HepG2 (cell line): ENCODE measurements around the gene SPAAR. TPM values are rescaled to one million over a fixed set of nuclear protein-coding genes. Genes with fewer than 3 reads are reported as not detected.

Experiments
- ETV6 ChIP-seq: sonication (generic); formaldehyde crosslinking; conservative IDR thresholded peaks from 2 replicates; pipeline ENCODE4 v1.4.0; 2020; ENCODE audit warnings: missing genetic modification reagents
- IKZF1 ChIP-seq: fragments of 450-650 bp; IDR thresholded peaks from 2 replicates; pipeline ENCODE4 v1.7.1; 2016
- JDP2 ChIP-seq: sonication (generic); formaldehyde crosslinking; IDR thresholded peaks from 2 replicates; pipeline ENCODE4 v1.8.1; 2022; ENCODE audit warnings: missing genetic modification reagents, borderline replicate concordance
- PAF1 ChIP-seq: IDR thresholded peaks from 2 replicates; pipeline ENCODE4 v1.6.1; 2016; ENCODE audit warnings: missing genetic modification reagents, missing compliant biosample characterization
- PRMT3 ChIP-seq: sonication (generic); formaldehyde crosslinking; IDR thresholded peaks from 2 replicates; pipeline ENCODE4 v1.8.1; 2022; ENCODE audit warnings: low read depth, mild to moderate bottlenecking, moderate library complexity, missing genetic modification reagents, borderline replicate concordance
- SIX4 ChIP-seq: sonication (generic); formaldehyde crosslinking; IDR thresholded peaks from 2 replicates; pipeline ENCODE4 v1.4.0; 2020; ENCODE audit warnings: missing genetic modification reagents
- SRY ChIP-seq: sonication (generic); formaldehyde crosslinking; IDR thresholded peaks from 2 replicates; pipeline ENCODE4 v1.8.0; 2022; ENCODE audit warnings: mild to moderate bottlenecking, missing genetic modification reagents
- TAF1 ChIP-seq: sonication (generic); formaldehyde crosslinking; IDR thresholded peaks from 2 replicates; pipeline ENCODE4 v1.4.0; 2020; ENCODE audit warnings: missing genetic modification reagents
- TBX3 ChIP-seq: fragments of 450-650 bp; IDR thresholded peaks from 2 replicates; pipeline ENCODE4 v1.6.1; 2017; ENCODE audit warnings: antibody characterized with exemption, mild to moderate bottlenecking, inconsistent platforms, borderline replicate concordance
- TCF12 ChIP-seq, 2 experiments: fragments of 450-650 bp in 1 of 2; sonication (generic) in 1 of 2; formaldehyde crosslinking in 1 of 2; IDR thresholded peaks; 2 replicates each; pipeline versions ENCODE4 v1.6.1 to v1.8.0; 2017 to 2022; ENCODE audit warnings: antibody characterized with exemption in 1 of 2, mild to moderate bottlenecking in 1 of 2, missing genetic modification reagents in 1 of 2, moderate library complexity in 1 of 2
- ZFY ChIP-seq: sonication (generic); formaldehyde crosslinking; IDR thresholded peaks from 2 replicates; pipeline ENCODE4 v1.4.0; 2020; ENCODE audit warnings: missing genetic modification reagents
- ZMYM2 ChIP-seq: sonication (generic); formaldehyde crosslinking; IDR thresholded peaks from 2 replicates; pipeline ENCODE4 v1.8.0; 2022; ENCODE audit warnings: mild to moderate bottlenecking, missing genetic modification reagents
- ZNF143 ChIP-seq: sonication (generic); formaldehyde crosslinking; IDR thresholded peaks from 2 replicates; pipeline ENCODE4 v1.4.0; 2020; ENCODE audit warnings: missing genetic modification reagents
- ZNF256 ChIP-seq: sonication (generic); formaldehyde crosslinking; conservative IDR thresholded peaks from 2 replicates; pipeline ENCODE4 v1.4.0; 2020; ENCODE audit warnings: missing genetic modification reagents
- ZNF333 ChIP-seq: sonication (generic); formaldehyde crosslinking; IDR thresholded peaks from 2 replicates; pipeline ENCODE4 v1.4.0; 2020; ENCODE audit warnings: mild to moderate bottlenecking, missing genetic modification reagents, borderline replicate concordance
- ZNF335 ChIP-seq: sonication (generic); formaldehyde crosslinking; IDR thresholded peaks from 2 replicates; pipeline ENCODE4 v1.4.0; 2020; ENCODE audit warnings: missing genetic modification reagents
- ZNF563 ChIP-seq: sonication (generic); formaldehyde crosslinking; IDR thresholded peaks from 2 replicates; pipeline ENCODE4 v1.8.0; 2022; ENCODE audit warnings: mild to moderate bottlenecking, moderate library complexity, missing genetic modification reagents
- ZNF724P ChIP-seq: sonication (generic); formaldehyde crosslinking; IDR thresholded peaks from 2 replicates; pipeline ENCODE4 v1.8.0; 2022; ENCODE audit warnings: missing genetic modification reagents, borderline replicate concordance
- ZNF790 ChIP-seq: sonication (generic); formaldehyde crosslinking; IDR thresholded peaks from 2 replicates; pipeline ENCODE4 v1.8.0; 2022; ENCODE audit warnings: missing genetic modification reagents, mild to moderate bottlenecking, borderline replicate concordance
- polyA plus RNA-seq, 8 experiments: library from polyadenylated mRNA; depleted of rRNA in 3 of 8; stranded (reverse) in 7 of 8; unstranded in 1 of 8; fragments of >200 nt; fragmentation: Illumina TruSeq in 4 of 8; extraction: Trizol in 4 of 8; gene quantifications; 2 replicates each; pipeline versions ENCODE4 v1.2.1 to v1.2.3, GENCODE V29; 2011 to 2016; ENCODE audit warnings: low read depth in 4 of 8, missing spikeins in 1 of 8, mixed read lengths in 1 of 8; ENCODE audit not compliant: insufficient read depth in 1 of 8
- total RNA-seq, 5 experiments: library from RNA; depleted of rRNA; stranded (reverse); fragments of >200 nt; fragmentation: Illumina TruSeq; extraction: Trizol; gene quantifications; 2 replicates each; pipeline ENCODE4 v1.2.3, GENCODE V29; 2016; ENCODE audit warnings: low read depth in 1 of 5
- TF ChIP-seq, protein P1 (sequence below): fragments of 450-650 bp; IDR thresholded peaks from 2 replicates; pipeline ENCODE4 v1.6.1; 2016
- TF ChIP-seq, protein P2 (sequence below): sonication (generic); formaldehyde crosslinking; IDR thresholded peaks from 2 replicates; pipeline ENCODE4 v1.8.0; 2022; ENCODE audit warnings: missing genetic modification reagents, mild to moderate bottlenecking, borderline replicate concordance
- TF ChIP-seq, protein P3 (sequence below): sonication (generic); formaldehyde crosslinking; conservative IDR thresholded peaks from 2 replicates; pipeline ENCODE4 v1.4.0; 2020; ENCODE audit warnings: mild to moderate bottlenecking, missing genetic modification reagents, moderate library complexity
- TF ChIP-seq, protein P4 (sequence below): sonication (generic); formaldehyde crosslinking; IDR thresholded peaks from 2 replicates; pipeline ENCODE4 v1.4.0; 2020; ENCODE audit warnings: mild to moderate bottlenecking, low read depth, missing genetic modification reagents

SPAAR gene
- total and polyA plus RNA-seq, 2 of the 13 experiments (the other 11 are each of a cell fraction or from before 2014, with no cell fraction given): 0.07 TPM; not detected in 1

DNA sequence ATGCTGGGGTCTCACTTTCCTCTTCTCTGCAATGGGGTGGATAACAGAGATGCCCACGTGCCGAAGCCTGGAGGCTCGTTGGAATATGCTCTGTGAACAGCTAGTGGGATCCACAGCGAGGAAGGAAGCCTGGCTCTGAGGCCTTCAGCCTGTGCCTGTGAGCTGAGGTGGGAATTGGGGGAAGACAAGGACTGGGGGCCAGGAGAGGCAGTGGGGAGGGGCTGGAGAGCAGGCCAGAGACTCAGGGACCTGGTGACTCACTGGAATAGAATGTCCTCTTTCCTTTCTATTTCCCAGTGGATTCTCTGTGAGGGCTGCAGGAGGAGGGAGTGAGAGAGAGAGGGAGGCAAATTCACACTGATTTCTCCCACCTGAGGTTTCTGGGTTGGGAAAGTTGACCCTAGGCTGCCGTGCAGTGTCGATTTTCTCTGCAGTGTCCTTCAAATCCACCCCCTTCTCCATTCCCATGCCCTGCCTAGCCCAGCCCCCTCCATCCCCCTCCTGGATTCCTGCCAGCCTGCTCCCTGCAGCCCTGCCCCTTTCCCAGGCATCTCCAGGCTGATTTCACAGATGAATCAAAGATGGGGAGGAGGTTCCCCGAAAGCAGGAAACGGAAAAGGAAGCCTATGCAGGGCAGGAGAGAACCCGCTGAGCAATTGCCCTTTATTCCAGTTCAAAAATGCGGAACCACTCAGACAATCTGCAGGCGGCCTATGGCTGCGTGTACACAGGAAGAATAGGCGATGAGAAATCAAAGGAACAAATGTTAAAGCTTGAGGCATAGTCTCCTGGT lies 1.4 kb upstream of the SPAAR start (continued):
- TF ChIP-seq ZNF724P (CRISPR knock-in tag): no peak
- TF ChIP-seq, protein P1, sequence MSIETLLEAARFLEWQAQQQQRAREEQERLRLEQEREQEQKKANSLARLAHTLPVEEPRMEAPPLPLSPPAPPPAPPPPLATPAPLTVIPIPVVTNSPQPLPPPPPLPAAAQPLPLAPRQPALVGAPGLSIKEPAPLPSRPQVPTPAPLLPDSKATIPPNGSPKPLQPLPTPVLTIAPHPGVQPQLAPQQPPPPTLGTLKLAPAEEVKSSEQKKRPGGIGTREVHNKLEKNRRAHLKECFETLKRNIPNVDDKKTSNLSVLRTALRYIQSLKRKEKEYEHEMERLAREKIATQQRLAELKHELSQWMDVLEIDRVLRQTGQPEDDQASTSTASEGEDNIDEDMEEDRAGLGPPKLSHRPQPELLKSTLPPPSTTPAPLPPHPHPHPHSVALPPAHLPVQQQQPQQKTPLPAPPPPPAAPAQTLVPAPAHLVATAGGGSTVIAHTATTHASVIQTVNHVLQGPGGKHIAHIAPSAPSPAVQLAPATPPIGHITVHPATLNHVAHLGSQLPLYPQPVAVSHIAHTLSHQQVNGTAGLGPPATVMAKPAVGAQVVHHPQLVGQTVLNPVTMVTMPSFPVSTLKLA: no peak
- TF ChIP-seq PRMT3 (CRISPR knock-in tag): no peak
- TF ChIP-seq JDP2 (CRISPR knock-in tag): no peak
- TF ChIP-seq, protein P2, sequence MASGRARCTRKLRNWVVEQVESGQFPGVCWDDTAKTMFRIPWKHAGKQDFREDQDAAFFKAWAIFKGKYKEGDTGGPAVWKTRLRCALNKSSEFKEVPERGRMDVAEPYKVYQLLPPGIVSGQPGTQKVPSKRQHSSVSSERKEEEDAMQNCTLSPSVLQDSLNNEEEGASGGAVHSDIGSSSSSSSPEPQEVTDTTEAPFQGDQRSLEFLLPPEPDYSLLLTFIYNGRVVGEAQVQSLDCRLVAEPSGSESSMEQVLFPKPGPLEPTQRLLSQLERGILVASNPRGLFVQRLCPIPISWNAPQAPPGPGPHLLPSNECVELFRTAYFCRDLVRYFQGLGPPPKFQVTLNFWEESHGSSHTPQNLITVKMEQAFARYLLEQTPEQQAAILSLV: no peak
- no peak for TF ChIP-seq ETV6
- TF ChIP-seq, protein P3, sequence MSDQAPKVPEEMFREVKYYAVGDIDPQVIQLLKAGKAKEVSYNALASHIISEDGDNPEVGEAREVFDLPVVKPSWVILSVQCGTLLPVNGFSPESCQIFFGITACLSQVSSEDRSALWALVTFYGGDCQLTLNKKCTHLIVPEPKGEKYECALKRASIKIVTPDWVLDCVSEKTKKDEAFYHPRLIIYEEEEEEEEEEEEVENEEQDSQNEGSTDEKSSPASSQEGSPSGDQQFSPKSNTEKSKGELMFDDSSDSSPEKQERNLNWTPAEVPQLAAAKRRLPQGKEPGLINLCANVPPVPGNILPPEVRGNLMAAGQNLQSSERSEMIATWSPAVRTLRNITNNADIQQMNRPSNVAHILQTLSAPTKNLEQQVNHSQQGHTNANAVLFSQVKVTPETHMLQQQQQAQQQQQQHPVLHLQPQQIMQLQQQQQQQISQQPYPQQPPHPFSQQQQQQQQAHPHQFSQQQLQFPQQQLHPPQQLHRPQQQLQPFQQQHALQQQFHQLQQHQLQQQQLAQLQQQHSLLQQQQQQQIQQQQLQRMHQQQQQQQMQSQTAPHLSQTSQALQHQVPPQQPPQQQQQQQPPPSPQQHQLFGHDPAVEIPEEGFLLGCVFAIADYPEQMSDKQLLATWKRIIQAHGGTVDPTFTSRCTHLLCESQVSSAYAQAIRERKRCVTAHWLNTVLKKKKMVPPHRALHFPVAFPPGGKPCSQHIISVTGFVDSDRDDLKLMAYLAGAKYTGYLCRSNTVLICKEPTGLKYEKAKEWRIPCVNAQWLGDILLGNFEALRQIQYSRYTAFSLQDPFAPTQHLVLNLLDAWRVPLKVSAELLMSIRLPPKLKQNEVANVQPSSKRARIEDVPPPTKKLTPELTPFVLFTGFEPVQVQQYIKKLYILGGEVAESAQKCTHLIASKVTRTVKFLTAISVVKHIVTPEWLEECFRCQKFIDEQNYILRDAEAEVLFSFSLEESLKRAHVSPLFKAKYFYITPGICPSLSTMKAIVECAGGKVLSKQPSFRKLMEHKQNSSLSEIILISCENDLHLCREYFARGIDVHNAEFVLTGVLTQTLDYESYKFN (CRISPR knock-in tag): 0 out of 2 replicates have a peak, but pooled peaks have one; percentile 10
- TF ChIP-seq, protein P4, sequence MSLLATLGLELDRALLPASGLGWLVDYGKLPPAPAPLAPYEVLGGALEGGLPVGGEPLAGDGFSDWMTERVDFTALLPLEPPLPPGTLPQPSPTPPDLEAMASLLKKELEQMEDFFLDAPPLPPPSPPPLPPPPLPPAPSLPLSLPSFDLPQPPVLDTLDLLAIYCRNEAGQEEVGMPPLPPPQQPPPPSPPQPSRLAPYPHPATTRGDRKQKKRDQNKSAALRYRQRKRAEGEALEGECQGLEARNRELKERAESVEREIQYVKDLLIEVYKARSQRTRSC (CRISPR knock-in tag): no peak
- TF ChIP-seq ZNF256 (CRISPR knock-in tag): no peak
- TF ChIP-seq SIX4 (CRISPR knock-in tag): no peak
- no peak for TF ChIP-seq TBX3
- no peak for TF ChIP-seq PAF1 (CRISPR knock-in tag)
- TF ChIP-seq ZFY (CRISPR knock-in tag): peak; percentile 19; the same call in 1 of the 2 replicates
- TF ChIP-seq ZNF563 (CRISPR knock-in tag): no peak
- no peak for TF ChIP-seq IKZF1
- TF ChIP-seq ZMYM2 (CRISPR knock-in tag): no peak
- TF ChIP-seq ZNF143 (CRISPR knock-in tag): no peak
- TF ChIP-seq TCF12 (IDR thresholded peaks at IDR 0.05): no peak
- TF ChIP-seq TCF12 (CRISPR knock-in tag; IDR thresholded peaks at IDR 0.05): no peak
- no peak for TF ChIP-seq TAF1 (CRISPR knock-in tag)
- TF ChIP-seq SRY (CRISPR knock-in tag): no peak
- TF ChIP-seq ZNF335 (CRISPR knock-in tag): no peak
- TF ChIP-seq ZNF790: no peak
- no peak for TF ChIP-seq ZNF333 (CRISPR knock-in tag)
